Gastroesophageal sphincter (tissue), 4 donors: ENCODE measurements around the gene PACRG. TPM values are rescaled to one million over a fixed set of nuclear protein-coding genes. Genes with fewer than 3 reads are reported as not detected.

Experiments
- ATAC-seq: fragments of 150-250 bp; one replicate; pipeline ENCODE4 v1.9.1; 2016; ENCODE audit warnings: mild to moderate bottlenecking, moderate library complexity
- H3K27ac ChIP-seq, 4 donors: fragments of 200-600 bp; sonication (generic) in 3 of 4; 1 replicate in 3 of 4; 2 replicates in 1 of 4; pipeline ENCODE4 v1.5.1; 2016 to 2019
- H3K27me3 ChIP-seq: fragments of 200-600 bp; sonication (generic); one replicate; pipeline ENCODE4 v1.5.1; 2019
- H3K36me3 ChIP-seq, 2 donors: fragments of 200-600 bp; sonication (generic); one replicate each; pipeline ENCODE4 v1.5.1; 2019; ENCODE audit warnings: control low read depth in 1 of 2
- H3K4me1 ChIP-seq, 3 donors: fragments of 200-600 bp; sonication (generic); 1 replicate in 2 of 3; 2 replicates in 1 of 3; pipeline ENCODE4 v1.5.1; 2016 to 2019; ENCODE audit warnings: control low read depth in 2 of 3
- H3K4me3 ChIP-seq, 2 donors: fragments of 200-600 bp; sonication (generic); one replicate each; pipeline ENCODE4 v1.5.1; 2019; ENCODE audit warnings: mild to moderate bottlenecking in 1 of 2, moderate library complexity in 1 of 2
- H3K9me3 ChIP-seq, 3 donors: fragments of 200-600 bp; sonication (generic); one replicate each; pipeline ENCODE4 v1.5.1; 2017 to 2019; ENCODE audit warnings: control low read depth in 2 of 3
- EP300 ChIP-seq: sonication (generic); formaldehyde crosslinking; IDR thresholded peaks from one replicate; pipeline ENCODE4 v1.6.1; 2017; ENCODE audit warnings: antibody characterized with exemption, mild to moderate bottlenecking
- POLR2A ChIP-seq, 2 donors: fragments of 450-650 bp; IDR thresholded peaks; one replicate each; pipeline ENCODE4 v1.6.1; 2017; ENCODE audit warnings: antibody characterized with exemption in 2 of 2, mild to moderate bottlenecking in 2 of 2, moderate library complexity in 1 of 2
- POLR2AphosphoS5 ChIP-seq: sonication (generic); formaldehyde crosslinking; IDR thresholded peaks from one replicate; pipeline ENCODE4 v1.6.1; 2017; ENCODE audit warnings: antibody characterized with exemption
- WGBS, 2 donors: methylation state at CpG; one replicate each; pipeline ENCODE4 v1.1.5; 2018; ENCODE audit warnings: low coverage in 1 of 2; 5-methylcytosine and 5-hydroxymethylcytosine counted together
- total RNA-seq, 4 donors: library from RNA; depleted of rRNA; stranded (reverse); fragments of >200 nt; gene quantifications; one replicate each; pipeline ENCODE4 v1.1.0, GENCODE V29; 2016
- TF ChIP-seq, protein P1 (sequence below), 4 experiments: fragments of 200-600 bp in 2 of 4; fragments of 450-650 bp in 2 of 4; sonication (generic) in 1 of 4; IDR thresholded peaks; one replicate each; pipeline ENCODE4 v1.5.1; 2017 to 2019; ENCODE audit warnings: antibody characterized with exemption in 4 of 4, mild to moderate bottlenecking in 2 of 4, moderate library complexity in 2 of 4

Gene PACRG
- total RNA-seq, 4 donors from 2014 or later = 1.0 to 7.0 TPM; not detected in 2

DNA sequence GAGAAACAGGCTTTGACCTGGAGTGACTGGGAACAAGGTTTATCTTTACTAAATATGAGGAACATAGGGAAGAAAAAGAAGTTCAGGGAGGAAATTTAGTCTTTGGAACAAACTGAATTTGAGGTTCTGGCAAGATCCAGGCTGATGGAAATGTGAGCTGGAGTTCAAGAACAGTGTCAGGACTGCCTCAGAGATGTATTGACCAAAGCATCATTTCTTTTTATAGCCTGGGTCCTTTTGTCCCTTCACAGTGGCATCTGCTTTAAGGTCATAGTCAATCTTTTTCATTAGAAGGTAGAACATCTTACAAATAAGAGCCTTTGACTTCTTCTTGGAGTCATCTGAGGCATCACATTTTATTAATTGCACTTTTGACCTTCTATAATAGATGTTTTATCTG lies 360.2 kb downstream of the PACRG start:
- Histone ChIP-seq H3K9me3 (no peaks in the 10 kb centered on the region), H3K27ac (no peak overlapping the region), H3K4me3 (no peak overlapping the region), H3K36me3 (no peaks in the 10 kb centered on the region), H3K27me3 (no peaks in the 10 kb centered on the region), H3K4me1 (no peaks in the 10 kb centered on the region)
- ATAC-seq = no peak
- TF ChIP-seq EP300 (no peak), POLR2A (IDR thresholded peaks at IDR 0.05) (no peak), POLR2AphosphoS5 (no peak)
- TF ChIP-seq, protein P1, sequence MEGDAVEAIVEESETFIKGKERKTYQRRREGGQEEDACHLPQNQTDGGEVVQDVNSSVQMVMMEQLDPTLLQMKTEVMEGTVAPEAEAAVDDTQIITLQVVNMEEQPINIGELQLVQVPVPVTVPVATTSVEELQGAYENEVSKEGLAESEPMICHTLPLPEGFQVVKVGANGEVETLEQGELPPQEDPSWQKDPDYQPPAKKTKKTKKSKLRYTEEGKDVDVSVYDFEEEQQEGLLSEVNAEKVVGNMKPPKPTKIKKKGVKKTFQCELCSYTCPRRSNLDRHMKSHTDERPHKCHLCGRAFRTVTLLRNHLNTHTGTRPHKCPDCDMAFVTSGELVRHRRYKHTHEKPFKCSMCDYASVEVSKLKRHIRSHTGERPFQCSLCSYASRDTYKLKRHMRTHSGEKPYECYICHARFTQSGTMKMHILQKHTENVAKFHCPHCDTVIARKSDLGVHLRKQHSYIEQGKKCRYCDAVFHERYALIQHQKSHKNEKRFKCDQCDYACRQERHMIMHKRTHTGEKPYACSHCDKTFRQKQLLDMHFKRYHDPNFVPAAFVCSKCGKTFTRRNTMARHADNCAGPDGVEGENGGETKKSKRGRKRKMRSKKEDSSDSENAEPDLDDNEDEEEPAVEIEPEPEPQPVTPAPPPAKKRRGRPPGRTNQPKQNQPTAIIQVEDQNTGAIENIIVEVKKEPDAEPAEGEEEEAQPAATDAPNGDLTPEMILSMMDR (IDR thresholded peaks at IDR 0.05) = no peak

DNA sequence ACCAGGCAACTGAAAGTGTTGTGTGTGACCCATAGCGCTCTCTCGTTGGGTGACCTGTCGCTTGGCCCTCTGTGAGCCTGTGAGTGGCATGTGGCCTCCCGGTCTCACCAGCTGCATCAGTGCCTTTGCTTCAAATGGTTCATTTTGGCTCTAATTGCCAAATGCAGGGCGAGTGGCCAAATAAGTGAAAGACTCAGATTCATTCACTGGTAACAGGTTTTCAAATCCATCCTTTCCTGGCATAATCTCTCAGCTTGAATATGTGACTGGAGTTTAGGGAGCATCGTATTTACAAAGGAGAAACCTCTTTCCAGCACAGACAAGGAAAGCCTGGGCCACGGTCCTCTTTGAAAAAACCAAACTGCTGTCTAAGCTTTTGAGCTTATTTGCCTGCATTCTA lies 365.1 kb downstream of the PACRG start:
- no peak for TF ChIP-seq POLR2A (IDR thresholded peaks at IDR 0.05)
- TF ChIP-seq, protein P1 (IDR thresholded peaks at IDR 0.05) = no peak
- Histone ChIP-seq H3K36me3 (no peaks in the 10 kb centered on the region), H3K27ac (no peak overlapping the region), H3K27me3 (no peaks in the 10 kb centered on the region), H3K9me3 (no peaks in the 10 kb centered on the region), H3K4me3 (no peak overlapping the region), H3K4me1 (no peaks in the 10 kb centered on the region)
- ATAC-seq = no peak
- WGBS, 2 donors = 48 to 79% methylated on average over 3 to 7 of the region's 7 CpGs

DNA sequence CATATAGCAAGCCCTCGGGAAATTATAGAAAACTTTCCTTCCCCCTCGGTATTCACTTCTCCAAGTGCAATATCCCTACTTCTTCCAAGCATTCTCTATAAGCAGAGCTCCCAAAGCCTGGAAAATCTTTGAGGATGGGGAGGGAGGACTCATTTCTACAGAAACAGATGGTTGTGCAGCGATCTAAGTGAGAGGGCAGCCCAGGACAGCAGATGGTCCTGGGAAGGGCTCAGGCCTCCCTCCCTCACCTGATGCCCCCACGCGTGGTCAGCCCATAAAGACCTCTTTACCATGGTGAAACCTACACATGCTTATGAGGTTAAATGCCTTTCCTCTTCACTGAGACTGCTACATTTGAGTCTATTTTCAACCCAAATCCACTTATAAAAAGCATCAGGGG lies 367.1 kb downstream of the PACRG start:
- ATAC-seq = no peak
- Histone ChIP-seq H3K4me3 (no peak overlapping the region), H3K36me3 (no peaks in the 10 kb centered on the region), H3K27me3 (no peaks in the 10 kb centered on the region), H3K9me3 (no peaks in the 10 kb centered on the region), H3K4me1 (no peaks in the 10 kb centered on the region), H3K27ac (no peak overlapping the region)
- TF ChIP-seq POLR2AphosphoS5 (no peak), EP300 (no peak)
- TF ChIP-seq, protein P1 (IDR thresholded peaks at IDR 0.05) = no peak
- 83% methylated on average over 5 of the region's 5 CpGs; no CpG with 5 or more reads in 1 of the 2 donors for WGBS, 2 donors

DNA sequence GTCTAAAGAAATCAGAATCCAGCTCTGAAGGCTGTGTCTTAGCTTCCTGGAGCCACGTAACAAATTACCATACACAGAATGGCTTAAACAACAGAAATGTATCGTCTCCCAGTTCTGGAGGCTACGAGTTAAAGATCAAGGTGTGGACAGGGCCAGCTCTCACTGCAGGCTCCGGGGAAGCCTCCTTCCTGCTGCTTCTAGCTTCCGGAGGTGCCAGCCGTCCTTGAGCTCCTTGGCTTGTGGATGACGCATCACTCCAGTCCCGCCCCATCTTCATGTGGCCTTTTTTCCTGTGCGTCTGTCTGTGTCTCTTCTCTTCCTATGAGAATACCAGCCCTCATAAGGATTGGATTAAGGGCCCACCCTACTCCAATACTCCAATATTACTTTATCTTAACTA lies 367.6 kb downstream of the PACRG start:
- WGBS, 2 donors = 92 to 100% methylated on average over 2 to 9 of the region's 9 CpGs
- H3K36me3 ChIP-seq = no peaks in the 10 kb centered on the region
- H3K4me3 ChIP-seq = no peak overlapping the region
- no peaks in the 10 kb centered on the region for H3K27me3 ChIP-seq
- no peaks in the 10 kb centered on the region for H3K4me1 ChIP-seq
- no peak for TF ChIP-seq POLR2AphosphoS5
- TF ChIP-seq EP300 = no peak
- TF ChIP-seq, protein P1 (IDR thresholded peaks at IDR 0.05) = no peak
- no peak for TF ChIP-seq POLR2A (IDR thresholded peaks at IDR 0.05)
- no peaks in the 10 kb centered on the region for H3K9me3 ChIP-seq
- H3K27ac ChIP-seq = no peak overlapping the region
- no peak for ATAC-seq

DNA sequence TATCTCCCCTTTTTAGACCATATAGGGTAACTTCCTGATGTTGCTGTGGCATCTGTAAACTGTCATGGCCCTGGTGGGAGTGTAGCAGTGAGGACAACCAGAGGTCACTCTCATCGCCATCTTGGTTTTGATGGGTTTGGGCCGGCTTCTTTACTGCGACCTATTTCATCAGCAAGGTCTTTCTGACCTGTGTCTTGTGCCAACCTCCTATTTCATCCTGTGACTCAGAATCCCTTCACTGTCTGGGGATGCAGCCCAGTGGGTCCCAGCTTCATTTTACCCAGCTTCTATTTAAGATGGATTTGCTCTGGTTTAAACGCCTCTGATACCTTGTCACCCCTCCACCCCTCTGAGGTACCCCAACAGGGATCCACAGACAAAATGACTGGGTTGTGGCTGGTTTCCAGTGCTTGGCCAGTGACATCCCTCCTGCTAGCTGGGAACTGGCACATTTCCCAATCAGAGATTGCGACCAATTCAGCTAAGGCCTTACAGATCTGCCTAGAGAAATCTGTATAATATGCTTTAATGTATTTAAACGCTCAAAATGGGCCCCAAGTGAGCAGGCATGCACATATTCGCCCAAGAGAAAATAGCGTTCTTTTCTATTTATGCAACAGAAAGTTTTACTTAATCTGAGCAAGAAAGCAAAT lies 371.2 kb downstream of the PACRG start:
- TF ChIP-seq POLR2A (IDR thresholded peaks at IDR 0.05) (no peak), EP300 (no peak), POLR2AphosphoS5 (no peak)
- TF ChIP-seq, protein P1 (IDR thresholded peaks at IDR 0.05) = no peak
- H3K9me3 ChIP-seq = no peaks in the 10 kb centered on the region
- WGBS, 2 donors = 72 to 82% methylated on average over 3 to 7 of the region's 8 CpGs
- no peaks in the 10 kb centered on the region for H3K27me3 ChIP-seq
- no peak for ATAC-seq
- no peaks in the 10 kb centered on the region for H3K4me1 ChIP-seq
- no peak overlapping the region for H3K4me3 ChIP-seq
- H3K27ac ChIP-seq = no peak overlapping the region
- H3K36me3 ChIP-seq = no peaks in the 10 kb centered on the region
